Hematopoietic multipotent progenitor cell treated with erythropoietin and hydrocortisone succinate and interleukin-3 and kit ligand, for 8 days (in vitro differentiated cells): ENCODE results near the gene ELP5.

Experiments
- DNase-seq: peaks from one replicate; pipeline ENCODE4 v3.0.0-alpha.2; 2015

The ELP5 gene

DNA sequence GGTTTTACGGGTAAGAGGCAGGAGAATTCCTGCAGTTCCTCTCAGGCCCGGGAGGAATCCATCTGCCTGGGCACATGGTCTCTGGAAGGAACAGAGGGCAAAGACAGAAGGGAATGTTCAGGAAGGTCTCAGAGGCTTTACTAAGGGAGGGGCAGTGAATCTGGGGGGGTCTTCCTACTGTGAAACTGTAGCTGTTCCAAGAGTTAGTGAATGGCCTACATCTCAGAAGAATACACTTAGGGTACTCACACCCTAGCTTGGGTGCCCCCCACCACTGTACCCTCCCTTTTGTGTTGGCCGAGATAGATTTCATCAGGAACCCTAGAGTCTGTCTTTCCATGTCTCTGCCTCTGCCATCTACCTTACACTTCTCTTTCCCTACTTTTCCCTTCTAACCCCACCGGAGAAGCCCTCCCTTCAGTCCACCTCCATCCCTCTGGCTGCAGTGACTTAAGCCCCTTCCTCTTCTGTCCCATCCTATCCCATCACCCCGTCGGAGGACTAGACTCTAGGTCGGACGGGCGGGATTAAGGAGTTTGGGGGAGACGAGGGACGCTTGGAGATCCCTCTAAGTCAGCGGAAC lies 32.7 kb upstream of the ELP5 start:
- DNase-seq: no peak

DNA sequence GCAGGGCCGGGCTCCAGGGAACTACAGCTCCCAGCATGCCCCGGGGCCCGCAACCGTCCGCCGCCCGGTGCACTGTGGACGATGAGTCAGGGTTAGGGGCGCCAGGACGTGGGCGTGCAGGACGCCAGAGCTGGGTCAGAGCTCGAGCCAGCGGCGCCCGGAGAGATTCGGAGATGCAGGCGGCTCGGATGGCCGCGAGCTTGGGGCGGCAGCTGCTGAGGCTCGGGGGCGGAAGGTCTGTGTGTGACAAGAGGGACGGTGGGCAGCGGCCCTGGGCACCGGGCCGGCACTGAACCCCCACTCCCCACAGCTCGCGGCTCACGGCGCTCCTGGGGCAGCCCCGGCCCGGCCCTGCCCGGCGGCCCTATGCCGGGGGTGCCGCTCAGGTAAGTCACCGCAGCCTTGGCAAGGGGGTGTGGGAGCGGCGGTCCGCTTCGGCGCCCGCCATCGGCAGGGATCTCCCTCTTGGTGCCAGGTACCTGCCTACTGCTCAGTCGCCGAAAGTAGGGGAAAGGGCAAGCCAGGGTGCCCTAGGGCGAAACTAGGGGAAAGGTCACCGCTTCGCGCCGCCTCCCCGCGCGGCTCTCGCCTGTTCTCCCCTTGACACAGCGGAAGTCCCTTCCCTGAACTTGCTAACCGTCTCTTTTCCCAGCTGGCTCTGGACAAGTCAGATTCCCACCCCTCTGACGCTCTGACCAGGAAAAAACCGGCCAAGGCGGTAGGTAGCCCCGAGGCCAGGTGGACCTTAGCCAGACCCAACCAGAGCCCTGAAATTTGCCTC lies 32.0 kb upstream of the ELP5 start, which contains the start of the genes ACADVL and DLG4:
Gene ACADVL, plus strand, starts transcription at position 127 of the 781 bp plus-strand sequence. Its CDS starts 47 bp downstream, at position 174.
Gene DLG4, minus strand, starts transcription at position 25 of the 781 bp plus-strand sequence.
- DNase-seq: peak; percentile 85

GRCh38 chr17:7220593-7221277 lies 31.3 kb upstream of the ELP5 start:
- DNase-seq: peak; percentile 83

- DNase-seq: peak; percentile 18
Measured at GRCh38 chr17:7221278-7222092, 30.5 kb upstream of the ELP5 start.

DNA sequence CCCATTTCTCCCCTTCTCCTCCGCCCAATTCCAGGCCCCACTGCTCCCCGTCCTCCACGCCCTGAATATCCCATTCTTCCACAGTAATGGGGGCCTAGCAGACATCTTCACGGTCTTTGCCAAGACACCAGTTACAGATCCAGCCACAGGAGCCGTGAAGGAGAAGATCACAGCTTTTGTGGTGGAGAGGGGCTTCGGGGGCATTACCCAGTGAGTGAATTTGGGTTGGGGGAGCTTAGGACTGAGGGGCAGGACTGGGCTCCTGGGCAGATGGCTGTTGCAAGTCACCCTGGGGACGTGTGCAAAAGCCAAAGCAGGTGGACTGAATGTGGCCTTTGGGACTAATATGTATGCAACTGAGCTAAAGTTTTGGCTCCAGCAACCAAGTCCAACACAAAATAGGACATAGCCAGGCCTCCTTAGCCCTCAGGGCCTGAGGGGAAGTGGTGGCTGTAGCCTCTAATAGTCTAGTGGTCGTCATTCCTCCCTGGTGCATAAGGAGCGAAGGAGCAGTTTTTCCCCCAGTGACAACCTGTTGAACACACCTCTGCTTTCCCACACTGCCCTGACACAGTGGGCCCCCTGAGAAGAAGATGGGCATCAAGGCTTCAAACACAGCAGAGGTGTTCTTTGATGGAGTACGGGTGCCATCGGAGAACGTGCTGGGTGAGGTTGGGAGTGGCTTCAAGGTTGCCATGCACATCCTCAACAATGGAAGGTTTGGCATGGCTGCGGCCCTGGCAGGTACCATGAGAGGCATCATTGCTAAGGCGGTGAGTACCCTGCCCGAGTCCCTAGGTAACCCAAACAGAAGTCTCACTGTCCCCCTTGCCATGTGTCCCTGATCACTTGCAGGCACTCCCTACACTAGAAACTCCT lies 29.7 kb upstream of the ELP5 start:
- no peak for DNase-seq

DNA sequence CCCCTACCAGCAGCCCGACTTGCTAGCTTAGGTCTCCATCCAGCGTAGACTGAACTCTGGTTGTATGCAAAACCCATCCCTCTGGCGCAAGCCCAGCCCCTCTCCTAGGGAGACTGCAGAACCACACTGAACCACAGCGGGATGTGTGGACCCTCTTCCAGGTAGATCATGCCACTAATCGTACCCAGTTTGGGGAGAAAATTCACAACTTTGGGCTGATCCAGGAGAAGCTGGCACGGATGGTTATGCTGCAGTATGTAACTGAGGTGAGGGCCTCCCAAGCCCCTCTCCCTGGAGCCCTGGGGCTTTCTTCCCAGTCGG lies 29.1 kb upstream of the ELP5 start:
- DNase-seq: no peak

GRCh38 chr17:7223375-7223774 lies 28.6 kb upstream of the ELP5 start:
- DNase-seq: no peak

GRCh38 chr17:7224110-7224509 lies 27.9 kb upstream of the ELP5 start:
- no peak for DNase-seq

DNA sequence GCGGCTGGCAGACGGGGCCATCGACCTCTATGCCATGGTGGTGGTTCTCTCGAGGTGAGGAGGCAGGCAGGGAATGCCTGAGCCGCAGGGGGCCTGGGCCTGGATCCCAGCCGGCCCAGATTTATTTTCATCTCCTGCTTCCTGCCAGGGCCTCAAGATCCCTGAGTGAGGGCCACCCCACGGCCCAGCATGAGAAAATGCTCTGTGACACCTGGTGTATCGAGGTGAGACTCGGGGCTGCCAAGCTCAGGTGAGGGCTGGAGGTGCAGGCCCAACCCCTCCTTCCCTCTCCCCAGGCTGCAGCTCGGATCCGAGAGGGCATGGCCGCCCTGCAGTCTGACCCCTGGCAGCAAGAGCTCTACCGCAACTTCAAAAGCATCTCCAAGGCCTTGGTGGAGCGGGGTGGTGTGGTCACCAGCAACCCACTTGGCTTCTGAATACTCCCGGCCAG lies 27.3 kb upstream of the ELP5 start:
- DNase-seq: no peak

DNA sequence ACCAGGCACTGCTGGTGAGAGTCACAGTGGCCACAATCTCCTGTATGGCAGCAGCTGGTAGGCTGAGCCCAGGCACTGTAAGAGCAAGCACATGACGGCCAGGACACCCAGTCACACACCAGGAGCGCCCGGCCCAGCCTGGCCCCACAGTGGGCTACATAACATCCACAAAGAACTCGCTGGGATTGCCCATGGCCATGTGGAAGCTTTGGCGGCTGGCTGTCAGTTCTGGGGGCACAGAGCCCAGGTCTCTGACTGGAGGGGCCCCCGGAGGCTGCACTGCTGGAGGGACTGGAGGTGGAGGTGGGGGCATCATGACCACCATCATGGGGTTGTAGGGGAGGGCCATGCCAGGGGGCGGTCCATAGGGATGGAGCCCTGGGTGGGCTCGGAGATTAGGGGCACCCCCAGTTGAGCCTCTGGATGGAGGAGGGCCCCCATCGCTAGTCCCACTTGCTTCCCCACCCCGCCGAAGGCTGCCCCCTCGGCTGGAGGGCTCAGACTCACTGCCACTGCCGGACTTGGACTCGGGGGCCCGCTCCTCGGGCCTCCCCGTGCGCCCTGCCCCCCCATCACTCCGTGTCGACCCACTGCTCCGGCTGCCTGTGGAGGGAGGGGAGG lies 26.2 kb upstream of the ELP5 start:
- DNase-seq: no peak

GRCh38 chr17:7226721-7227710 lies 25.0 kb upstream of the ELP5 start:
- no peak for DNase-seq

GRCh38 chr17:7228920-7229319 lies 23.1 kb upstream of the ELP5 start:
- DNase-seq: no peak

GRCh38 chr17:7229504-7229903 lies 22.5 kb upstream of the ELP5 start:
- DNase-seq: no peak

DNA sequence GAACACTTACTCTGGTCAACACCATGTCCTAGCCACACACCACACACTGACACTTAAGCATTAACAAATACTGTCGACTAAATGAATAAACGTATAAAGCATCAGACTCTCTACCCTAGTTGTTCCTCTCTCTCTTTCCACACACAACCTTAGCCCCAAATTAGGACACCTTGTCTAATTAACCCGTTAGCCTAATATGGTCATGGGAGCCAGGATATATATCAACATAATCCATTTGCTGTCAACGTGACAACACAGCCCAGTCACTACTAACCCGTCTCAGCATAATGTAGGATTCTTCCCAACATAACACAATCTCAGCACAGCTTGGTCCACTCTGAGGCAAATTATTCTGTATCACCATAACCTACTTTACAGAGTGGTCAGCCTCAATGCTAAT lies 19.9 kb upstream of the ELP5 start:
- DNase-seq: no peak

DNA sequence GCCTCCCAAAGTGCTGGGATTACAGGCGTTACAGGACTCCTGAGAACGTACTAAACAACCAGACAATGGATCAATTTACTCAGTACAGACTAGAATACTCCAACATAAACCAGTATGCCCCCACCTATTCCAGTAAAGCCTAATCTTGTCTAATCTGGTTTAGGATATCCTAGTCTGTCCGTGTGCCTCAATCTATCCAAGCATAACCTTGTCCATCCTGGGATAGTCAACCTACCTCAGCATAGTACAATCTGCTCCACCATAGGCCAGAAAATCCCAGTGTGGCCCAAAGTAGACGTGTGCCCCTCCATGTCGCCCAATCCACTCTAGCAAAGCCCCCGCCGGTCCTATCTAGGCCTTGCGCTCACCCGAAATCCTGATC lies 18.3 kb upstream of the ELP5 start:
- peak; percentile 61 for DNase-seq

GRCh38 chr17:7234083-7234951 lies 17.7 kb upstream of the ELP5 start, which contains the start of gene DVL2:
TSS of gene DVL2 (minus strand) at chr17:7234517. CDS start at chr17:7234262, 255 bp downstream.
- peak; percentile 95 for DNase-seq

- DNase-seq: peak; percentile 49
Measured at GRCh38 chr17:7235693-7236665, 16.0 kb upstream of the ELP5 start.

- DNase-seq: no peak
Measured at GRCh38 chr17:7236808-7237207, 15.2 kb upstream of the ELP5 start.
